SU-DHL-6 (cell line): ENCODE results near the gene SPAG9.

Experiments
- H2AFZ ChIP-seq: fragments of 200-600 bp; sonication (generic); 2 replicates; pipeline ENCODE4 v1.6.1; 2014; ENCODE audit warnings: low read depth, mild to moderate bottlenecking, moderate library complexity, mixed read lengths, antibody characterized with exemption, low read length; ENCODE audit not compliant: severe bottlenecking
- H3F3A ChIP-seq: fragments of 200-600 bp; shearing (Covaris generic); 2 replicates; pipeline ENCODE4 v1.6.0; 2016; ENCODE audit warnings: antibody characterized with exemption, mild to moderate bottlenecking; ENCODE audit not compliant: insufficient read depth
- H3K27ac ChIP-seq: fragments of 200-600 bp; sonication (generic); 2 replicates; pipeline ENCODE4 v1.5.1; 2016; ENCODE audit warnings: low read depth, mild to moderate bottlenecking, low read length, moderate library complexity, mixed read lengths
- H3K27me3 ChIP-seq: fragments of 200-600 bp; sonication (generic), shearing (Covaris generic); 2 replicates; pipeline ENCODE4 v1.6.0; 2014; ENCODE audit warnings: mild to moderate bottlenecking, low read length
- H3K36me3 ChIP-seq: fragments of 200-600 bp; sonication (generic); 2 replicates; pipeline ENCODE4 v1.6.1; 2014; ENCODE audit warnings: mild to moderate bottlenecking, low read length, mixed read lengths
- H3K4me2 ChIP-seq: fragments of 300-600, 200-600 bp; shearing (Covaris generic), sonication (generic); 2 replicates; pipeline ENCODE4 v1.6.0; 2014; ENCODE audit warnings: low read length, low read depth, mild to moderate bottlenecking; ENCODE audit not compliant: poor library complexity, severe bottlenecking
- H3K4me3 ChIP-seq: fragments of 200-600 bp; sonication (generic); 2 replicates; pipeline ENCODE4 v1.5.1; 2014; ENCODE audit warnings: antibody characterized with exemption, low read length, mild to moderate bottlenecking, mixed read lengths; ENCODE audit not compliant: insufficient read depth, poor library complexity, severe bottlenecking
- H3K79me2 ChIP-seq: fragments of 200-600 bp; sonication (generic); 2 replicates; pipeline ENCODE4 v1.6.1; 2014; ENCODE audit warnings: mild to moderate bottlenecking, low read length, moderate library complexity; ENCODE audit not compliant: insufficient read depth
- H3K9ac ChIP-seq: fragments of 200-600 bp; sonication (generic); 2 replicates; pipeline ENCODE4 v1.7.0; 2014; ENCODE audit warnings: mild to moderate bottlenecking, low read length
- H3K9me2 ChIP-seq: fragments of 200-600 bp; sonication (generic); replicated peaks from 2 replicates; pipeline ENCODE4 v1.6.1; 2014; ENCODE audit warnings: low read length; ENCODE audit not compliant: insufficient read depth
- H3K9me3 ChIP-seq: fragments of 200-600 bp; sonication (generic); 2 replicates; pipeline ENCODE4 v1.6.1; 2014; ENCODE audit warnings: low read length, mixed read lengths; ENCODE audit not compliant: insufficient read depth
- H4K20me1 ChIP-seq: fragments of 200-600 bp; sonication (generic); 2 replicates; pipeline ENCODE4 v1.6.1; 2014; ENCODE audit warnings: low read depth, mild to moderate bottlenecking, antibody characterized with exemption, low read length, moderate library complexity, mixed read lengths
- CTCF ChIP-seq: fragments of 200-600 bp; sonication (generic); IDR thresholded peaks from one replicate; pipeline ENCODE4 v1.5.1; 2017; ENCODE audit warnings: antibody characterized with exemption, mild to moderate bottlenecking, low read length, moderate library complexity; ENCODE audit not compliant: insufficient read depth, poor library complexity, severe bottlenecking
- EZH2phosphoT487 ChIP-seq: fragments of 200-600 bp; sonication (generic), shearing (Covaris generic); conservative IDR thresholded peaks from 2 replicates; pipeline ENCODE4 v1.6.1; 2018; ENCODE audit warnings: mild to moderate bottlenecking, antibody characterized with exemption, low read length, moderate library complexity, mixed read lengths

Gene SPAG9

GRCh38 chr17:50956750-50957523 lies 163.7 kb downstream of the SPAG9 start:
- Histone ChIP-seq H3K4me2 (no peak overlapping the region), H3K27ac (no peak overlapping the region), H3K36me3 (no peaks in the 10 kb centered on the region), H3K79me2 (no peaks in the 10 kb centered on the region), H3K9me3 (no peaks in the 10 kb centered on the region), H3K27me3 (no peaks in the 10 kb centered on the region), H3K9me2 (no peaks in the 10 kb centered on the region), H3K9ac (no peak overlapping the region), H3F3A (no peaks in the 10 kb centered on the region), H4K20me1 (no peaks in the 10 kb centered on the region), H2AFZ (no peak overlapping the region), H3K4me3 (no peak overlapping the region)
- TF ChIP-seq CTCF (peak; percentile 76), EZH2phosphoT487 (no peak)

- Histone ChIP-seq H3K4me3 (no peak overlapping the region), H3K27me3 (no peaks in the 10 kb centered on the region), H3F3A (no peaks in the 10 kb centered on the region), H4K20me1 (no peaks in the 10 kb centered on the region), H3K9me2 (no peaks in the 10 kb centered on the region), H3K79me2 (no peaks in the 10 kb centered on the region), H2AFZ (no peak overlapping the region), H3K9ac (no peak overlapping the region), H3K4me2 (no peak overlapping the region), H3K27ac (no peak overlapping the region), H3K9me3 (no peaks in the 10 kb centered on the region), H3K36me3 (no peaks in the 10 kb centered on the region)
- TF ChIP-seq CTCF (no peak), EZH2phosphoT487 (no peak)
Measured at GRCh38 chr17:50956409-50956749, 164.3 kb downstream of the SPAG9 start.

- H3K4me2 ChIP-seq, result no peak overlapping the region
- H3K36me3 ChIP-seq, result no peaks in the 10 kb centered on the region
- no peaks in the 10 kb centered on the region for H3F3A ChIP-seq
- H3K9me3 ChIP-seq, result no peaks in the 10 kb centered on the region
- H2AFZ ChIP-seq, result no peak overlapping the region
- H3K27me3 ChIP-seq, result no peaks in the 10 kb centered on the region
- no peak overlapping the region for H3K27ac ChIP-seq
- H3K4me3 ChIP-seq, result no peak overlapping the region
- no peak overlapping the region for H3K9ac ChIP-seq
- H3K79me2 ChIP-seq, result no peaks in the 10 kb centered on the region
- TF ChIP-seq CTCF (no peak), EZH2phosphoT487 (no peak)
- no peaks in the 10 kb centered on the region for H4K20me1 ChIP-seq
- H3K9me2 ChIP-seq, result no peaks in the 10 kb centered on the region
Measured at GRCh38 chr17:50955667-50956120, 165.0 kb downstream of the SPAG9 start.
